Middle frontal gyrus (tissue), 1 donor: ENCODE results near the gene MYO1F.
"Not testable (repeated sequence)": the region's sequence is repeated elsewhere in the genome, so short reads cannot be mapped to it uniquely, and the experiment has no call there.

Experiments used
- DNase-seq: peaks from one replicate; pipeline ENCODE4 v3.0.0-alpha.2; 2015; ENCODE audit warnings: low spot score; ENCODE audit errors: extremely low spot score

The MYO1F gene

DNA sequence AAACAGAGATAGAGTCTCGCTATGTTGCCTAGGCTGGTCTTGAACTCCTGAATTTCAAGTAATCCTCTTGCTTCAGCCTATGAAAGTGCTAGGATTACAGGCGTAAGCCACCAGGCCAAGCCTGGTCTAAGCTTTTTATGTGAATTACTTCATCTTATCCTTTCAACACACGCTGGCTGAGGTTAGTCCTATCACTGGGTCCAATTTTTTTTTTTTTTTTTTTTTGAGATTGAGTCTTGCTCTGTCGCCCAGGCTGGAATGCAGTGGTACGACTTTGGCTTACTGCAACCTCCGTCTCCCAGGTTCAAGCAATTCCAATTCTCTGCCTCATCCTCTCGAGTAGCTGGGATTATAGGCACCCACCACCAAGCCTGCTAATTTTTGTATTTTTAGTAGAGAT is 10.4 kb downstream of the MYO1F start:
- DNase-seq, result no peak

- DNase-seq, result not testable (repeated sequence)
Measured at GRCh38 chr19:8564866-8565265, 12.4 kb downstream of the MYO1F start.

DNA sequence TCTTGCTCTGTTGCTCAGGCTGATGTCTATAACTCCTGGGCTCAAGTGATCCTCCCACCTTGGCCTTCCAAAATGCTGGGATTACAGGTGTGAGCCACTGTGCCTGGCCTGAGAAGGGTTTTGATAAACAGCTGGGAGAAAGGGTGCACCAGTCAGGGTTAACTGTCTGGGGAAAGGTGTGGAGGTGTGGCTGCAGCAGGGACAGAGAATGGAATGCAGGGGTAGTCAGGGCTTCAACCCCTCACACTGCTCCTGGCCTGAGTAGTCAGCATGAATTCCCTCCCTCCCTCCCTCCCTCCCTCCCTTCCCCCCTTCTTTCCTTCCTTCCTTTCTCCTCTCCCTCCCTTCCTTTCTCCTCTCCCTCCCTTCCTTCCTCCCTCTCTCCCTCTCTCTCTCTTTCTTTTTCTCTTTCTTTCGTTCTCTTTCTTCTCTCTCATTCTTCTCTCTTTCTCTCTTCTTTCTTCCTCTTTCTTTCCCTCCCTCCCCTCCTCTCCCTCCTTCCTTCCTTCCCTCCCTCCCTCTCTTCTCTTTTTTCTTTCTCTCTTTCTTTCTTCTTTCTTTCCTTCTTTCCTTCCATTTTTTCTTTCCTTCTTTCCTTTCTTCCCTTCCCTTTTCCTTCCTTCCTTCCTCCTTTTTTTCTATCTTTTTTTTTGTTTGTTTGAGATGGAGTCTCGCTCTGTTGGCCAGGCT is 16.0 kb downstream of the MYO1F start:
- no peak for DNase-seq

GRCh38 chr19:8558325-8558724 is 18.9 kb downstream of the MYO1F start:
- no peak for DNase-seq

DNA sequence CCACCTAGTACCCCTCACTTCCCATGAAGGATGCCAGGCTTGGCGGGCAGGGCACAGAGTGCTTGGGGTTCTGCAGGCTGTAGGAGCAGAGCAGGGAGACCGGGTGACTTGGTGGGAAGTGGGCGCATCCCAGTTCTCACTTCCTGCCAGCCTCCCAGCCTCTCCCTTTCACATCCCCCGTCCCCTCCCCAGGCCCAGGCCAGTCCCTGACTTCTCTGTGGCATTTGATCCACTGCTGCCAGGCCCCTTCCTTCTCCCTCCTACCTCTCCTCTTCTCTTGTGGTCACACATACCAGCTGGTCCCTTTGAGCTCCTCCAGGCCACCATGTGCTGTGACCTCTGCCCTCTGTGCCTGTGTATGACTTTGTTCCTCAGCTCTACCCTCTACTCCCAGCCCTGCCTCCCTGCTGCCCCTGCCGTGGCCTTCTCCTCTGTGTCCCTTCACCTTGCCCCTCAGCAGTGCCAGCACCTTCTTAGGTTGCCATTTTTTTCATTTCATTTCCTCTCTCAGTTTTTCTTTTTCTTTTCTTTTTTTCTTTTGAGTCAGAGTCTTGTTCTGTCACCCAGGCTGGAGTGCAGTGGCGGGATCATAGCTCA is 19.5 kb downstream of the MYO1F start:
- no peak for DNase-seq

GRCh38 chr19:8553729-8554128 is 23.5 kb downstream of the MYO1F start:
- DNase-seq, result not testable (repeated sequence)

- DNase-seq, result no peak
Measured at GRCh38 chr19:8552810-8553209, 24.4 kb downstream of the MYO1F start.

DNA sequence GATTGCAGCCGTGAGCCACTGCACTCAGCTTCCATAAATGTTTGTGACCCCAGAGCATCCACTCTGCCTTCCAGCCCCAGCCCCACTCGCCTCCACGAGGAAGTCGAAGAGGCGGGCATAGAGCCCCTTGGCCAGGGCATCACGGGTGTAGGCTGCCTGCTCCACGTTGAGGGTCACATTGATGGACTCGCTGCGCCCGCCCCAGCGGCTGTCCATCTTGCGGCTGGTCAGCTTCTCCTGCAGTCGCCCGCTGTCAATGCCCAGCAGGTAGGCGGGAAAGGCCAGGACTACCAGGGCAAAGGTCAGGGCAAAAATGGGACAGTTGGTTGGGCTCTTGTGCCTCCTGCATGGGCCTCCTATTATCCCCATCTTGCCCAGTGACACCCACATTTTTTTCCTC is 27.2 kb downstream of the MYO1F start:
- no peak for DNase-seq

- no peak for DNase-seq
Measured at GRCh38 chr19:8545743-8546142, 31.5 kb downstream of the MYO1F start.

- no peak for DNase-seq
Measured at GRCh38 chr19:8544168-8544567, 33.1 kb downstream of the MYO1F start.

DNA sequence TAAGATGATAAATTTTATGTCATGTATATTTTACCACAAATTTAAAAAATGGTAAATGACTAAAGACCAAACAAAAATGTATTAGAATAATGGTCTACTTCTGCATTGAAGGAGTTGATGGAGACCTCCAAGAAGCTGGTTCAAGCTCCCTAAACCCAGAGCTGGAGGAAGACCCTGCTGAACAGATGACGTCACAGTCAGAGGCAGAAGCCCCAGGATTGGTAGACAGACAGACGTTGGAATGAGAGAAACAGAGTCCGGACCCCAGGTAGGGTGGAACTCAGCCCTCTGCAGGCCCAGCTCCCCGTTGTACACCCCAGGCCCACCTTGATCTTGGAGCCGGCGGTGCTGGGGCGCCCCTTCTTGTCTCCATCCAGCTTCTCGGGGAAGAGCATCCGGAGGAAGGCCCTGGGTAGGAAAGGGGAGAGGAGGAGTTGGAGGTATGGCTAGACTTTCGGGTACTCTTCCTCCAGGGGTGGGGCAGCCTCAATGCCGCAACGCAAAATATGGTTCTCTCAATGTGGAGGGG is 37.6 kb downstream of the MYO1F start:
- DNase-seq, result no peak

GRCh38 chr19:8537099-8537498 is 40.1 kb downstream of the MYO1F start:
- no peak for DNase-seq

DNA sequence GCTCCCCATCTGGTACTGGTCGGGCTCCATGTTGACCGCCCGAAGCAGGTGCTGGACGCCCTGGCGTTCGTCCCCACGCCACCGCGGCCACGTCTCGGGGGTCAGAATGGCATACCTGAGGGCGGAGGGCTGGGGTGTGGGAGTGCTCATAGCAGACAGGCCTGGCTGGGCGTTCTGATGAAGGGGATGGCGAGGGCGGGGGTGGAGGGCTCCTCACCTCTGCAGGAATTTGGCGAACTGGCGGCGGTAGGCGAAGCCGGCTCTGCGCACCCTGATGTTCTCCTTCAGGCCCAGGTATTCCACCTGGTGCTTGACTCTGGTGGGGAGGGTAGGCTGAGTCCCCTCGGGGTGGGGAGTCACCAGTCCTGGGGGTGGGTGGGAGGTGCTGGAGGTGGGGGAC is 41.0 kb downstream of the MYO1F start:
- DNase-seq, result no peak

DNA sequence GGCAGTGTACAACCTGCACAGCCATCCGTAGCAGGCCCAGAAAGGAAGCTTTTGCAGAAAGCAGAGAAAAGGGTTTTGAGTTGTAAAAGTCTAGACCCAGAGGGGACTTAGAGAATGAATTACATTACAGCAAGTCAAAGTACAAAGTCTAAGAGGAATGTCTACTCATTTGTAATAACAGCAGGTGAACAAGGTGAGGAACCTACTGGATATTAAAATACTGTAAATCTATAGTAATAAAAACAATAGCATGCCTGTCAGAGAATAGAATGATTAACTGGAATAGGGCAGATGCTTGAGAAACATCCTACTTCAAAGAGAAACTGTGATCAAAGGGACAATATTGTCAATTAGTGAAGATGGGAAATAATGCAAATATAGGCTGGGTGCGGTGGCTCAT is 45.0 kb downstream of the MYO1F start:
- DNase-seq, result no peak

- DNase-seq, result no peak
Measured at GRCh38 chr19:8531470-8531869, 45.8 kb downstream of the MYO1F start.

DNA sequence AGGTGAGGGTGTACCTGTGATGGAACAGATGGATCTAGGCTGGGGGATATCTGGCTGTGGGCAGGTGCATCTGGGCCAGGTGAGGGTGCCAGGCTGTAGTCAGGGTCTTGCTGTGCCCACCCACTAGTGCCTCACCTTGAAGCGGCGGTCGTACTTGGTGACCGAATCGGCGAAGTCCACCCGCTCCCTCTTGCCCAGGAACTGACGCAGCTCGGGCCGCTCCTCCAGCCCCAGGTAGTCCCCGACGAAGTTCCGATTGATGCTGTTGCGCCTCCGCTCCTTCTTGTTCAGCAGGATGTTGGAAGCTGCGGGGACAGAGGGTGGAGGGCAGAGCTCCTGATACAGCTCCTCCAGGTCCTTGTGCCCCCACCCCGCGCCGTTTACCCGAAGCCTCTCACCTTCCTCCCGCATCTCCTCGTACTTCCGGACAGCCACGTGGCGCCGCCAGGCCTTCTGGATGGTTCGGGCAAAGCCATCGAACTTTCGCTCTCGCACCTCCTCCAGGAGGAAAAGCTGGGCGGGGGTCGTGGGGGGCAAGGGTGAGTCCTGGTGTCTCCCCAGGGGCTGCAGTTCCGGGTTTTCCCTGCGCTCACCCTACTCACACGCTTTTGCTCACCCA is 47.1 kb downstream of the MYO1F start:
- no peak for DNase-seq

DNA sequence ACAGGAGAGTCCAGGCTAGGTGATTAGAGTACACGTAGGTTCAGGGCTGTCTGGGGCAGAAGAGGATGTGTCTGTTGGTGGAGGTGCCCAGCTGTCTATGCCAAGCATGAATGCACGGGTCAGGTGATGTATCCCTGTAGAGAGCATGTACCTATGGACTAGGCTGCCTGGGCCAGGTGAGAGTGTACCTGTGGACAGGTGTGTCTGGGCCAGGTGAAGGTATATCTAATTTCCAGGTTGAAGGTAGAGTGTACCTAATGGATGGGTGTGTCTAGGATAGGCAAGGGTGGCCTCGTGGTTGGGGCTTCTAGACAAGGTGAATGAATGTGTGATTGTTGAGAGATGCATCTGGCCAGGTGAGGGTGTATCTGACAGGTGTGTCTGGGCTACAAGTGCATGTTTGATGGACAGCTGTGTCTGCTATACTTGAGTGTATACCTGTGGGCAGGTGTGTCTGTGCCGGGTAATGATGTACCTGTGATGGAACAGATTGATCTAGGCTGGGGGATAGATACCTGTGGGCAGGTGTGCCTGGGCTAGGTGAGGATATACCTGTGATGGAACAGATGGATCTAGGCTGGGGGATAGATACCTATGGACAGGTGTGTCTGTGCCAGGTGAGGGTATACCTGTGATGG is 47.8 kb downstream of the MYO1F start:
- DNase-seq, result no peak

- no peak for DNase-seq
Measured at GRCh38 chr19:8528500-8528899, 48.7 kb downstream of the MYO1F start.

- DNase-seq, result peak; percentile 71
Measured at GRCh38 chr19:8526345-8527091, 50.7 kb downstream of the MYO1F start.

GRCh38 chr19:8525401-8525684 is 51.9 kb downstream of the MYO1F start:
- DNase-seq, result no peak

GRCh38 chr19:8519388-8519787 is 57.9 kb downstream of the MYO1F start:
- DNase-seq, result no peak

- DNase-seq, result no peak
Measured at GRCh38 chr19:8518536-8518935, 58.7 kb downstream of the MYO1F start.
